ENCODE results near the gene ASS1. TPM values are rescaled to one million over a fixed set of nuclear protein-coding genes. Genes with fewer than 3 reads are reported as not detected.

Gene ASS1
- polyA plus RNA-seq, 2 of the 4 experiments (the other 2 are of a cell fraction), result 11.3 to 32.5 TPM

GRCh38 chr9:130486103-130486502 lies 41.3 kb downstream of the ASS1 start:
- POLR2A ChIA-PET, result no interaction called here
- ATAC-seq (no peak), DNase-seq (ENCODE audit: low read depth in 1 of 2, low spot score in 1 of 2) (no peak), FAIRE-seq (no peak)
- TF ChIP-seq CEBPB (IDR thresholded peaks at IDR 0.05), result no peak
- peak; percentile 26 for TF ChIP-seq MAFK (IDR thresholded peaks at IDR 0.05; ENCODE audit: partially characterized antibody)
- H3K4me3 ChIP-seq, result no peak overlapping the region
- no peaks in the 10 kb centered on the region for H3K4me1 ChIP-seq
- no peak overlapping the region for H3K27ac ChIP-seq
- H3K9me3 ChIP-seq, result no peaks in the 10 kb centered on the region
- WGBS (ENCODE audit: missing lambda C conversion rate), result 78% methylated on average over 6 of the region's 6 CpGs
- CTCF ChIA-PET, result interaction anchor here (1.8 to 2.5 kb wide), 3 partner anchors 8 to 196 kb away, joined by 6 to 8 read pairs (median 8); no protein-coding TSS in a partner anchor
- no peak overlapping the region for H3K4me2 ChIP-seq

- no peak overlapping the region for H3K27ac ChIP-seq
- no peak overlapping the region for H3K4me2 ChIP-seq
- FAIRE-seq (no peak), ATAC-seq (no peak), DNase-seq (ENCODE audit: low read depth in 1 of 2, low spot score in 1 of 2) (no peak)
- no peaks in the 10 kb centered on the region for H3K9me3 ChIP-seq
- CTCF ChIA-PET, result interaction anchor here (0.6 to 2.5 kb wide), 7 partner anchors 10 to 658 kb away, joined by 3 to 8 read pairs (median 4); no protein-coding TSS in a partner anchor
- TF ChIP-seq TP53 (CRISPR knock-in tag; IDR thresholded peaks at IDR 0.05) (no peak), CHD4 (IDR thresholded peaks at IDR 0.05; ENCODE audit: borderline replicate concordance) (no peak), KDM5A (IDR thresholded peaks at IDR 0.05) (no peak), MYC (IDR thresholded peaks at IDR 0.05; ENCODE audit: borderline replicate concordance, low read length) (no peak), EP300 (IDR thresholded peaks at IDR 0.05) (no peak), ZFP36 (IDR thresholded peaks at IDR 0.05; ENCODE audit: borderline replicate concordance, partially characterized antibody) (no peak), SREBF2 (IDR thresholded peaks at IDR 0.05) (no peak), HEYL (CRISPR knock-in tag; IDR thresholded peaks at IDR 0.05) (no peak), FOXS1 (CRISPR knock-in tag; IDR thresholded peaks at IDR 0.05) (no peak), EHF (CRISPR knock-in tag; IDR thresholded peaks at IDR 0.05) (no peak), CBX2 (IDR thresholded peaks at IDR 0.05; ENCODE audit: borderline replicate concordance, low read depth) (no peak), RNF2 (IDR thresholded peaks at IDR 0.05; ENCODE audit: borderline replicate concordance, low read depth) (no peak)
- no peak overlapping the region for H3K4me3 ChIP-seq
- POLR2A ChIA-PET, result no interaction called here
- H3K4me1 ChIP-seq, result no peaks in the 10 kb centered on the region
- 74% methylated on average over 6 of the region's 6 CpGs for WGBS (ENCODE audit: missing lambda C conversion rate)
Observed at GRCh38 chr9:130487500-130487899, 42.7 kb downstream of the ASS1 start.

- no peak for TF ChIP-seq ATOH8 (CRISPR knock-in tag; IDR thresholded peaks at IDR 0.05; ENCODE audit: low read depth)
- TF ChIP-seq POLR2AphosphoS2 (conservative IDR thresholded peaks at IDR 0.05; ENCODE audit: low read length), result no peak
- TF ChIP-seq HOXA7 (CRISPR knock-in tag; IDR thresholded peaks at IDR 0.05), result no peak
- TF ChIP-seq ESRRA (IDR thresholded peaks at IDR 0.05; ENCODE audit: borderline replicate concordance, low read length), result no peak
- no peak for TF ChIP-seq GATA3 (IDR thresholded peaks at IDR 0.05; ENCODE audit: borderline replicate concordance)
- CTCF ChIA-PET, result interaction anchor here (1.1 to 1.7 kb wide), 3 partner anchors 11 to 195 kb away, joined by 3 to 6 read pairs (median 4); no protein-coding TSS in a partner anchor
- no peak overlapping the region for H3K4me3 ChIP-seq
- 78% methylated on average over 18 of the region's 18 CpGs for whole genome bisulfite sequencing (ENCODE audit: missing lambda C conversion rate)
- ATAC-seq (no peak), DNase-seq (ENCODE audit: low read depth in 1 of 2, low spot score in 1 of 2) (no peak), FAIRE-seq (no peak)
- POLR2A ChIA-PET, result no interaction called here
- no peaks in the 10 kb centered on the region for H3K9me3 ChIP-seq
- no peak overlapping the region for H3K27ac ChIP-seq
- no peaks in the 10 kb centered on the region for H3K4me1 ChIP-seq
- no peak overlapping the region for H3K4me2 ChIP-seq
Observed at GRCh38 chr9:130488621-130489330, 44.0 kb downstream of the ASS1 start.

- POLR2A ChIA-PET, result no interaction called here
- Histone ChIP-seq H3K4me3 (no peak overlapping the region), H3K9me3 (peaks cover 13% of the 10 kb centered on the region), H3K4me1 (no peaks in the 10 kb centered on the region), H3K4me2 (no peak overlapping the region), H3K27ac (no peak overlapping the region)
- CTCF ChIA-PET, result interaction anchor here (0.6 to 1.2 kb wide), 3 partner anchors 30 to 193 kb away, joined by 3 read pairs; no protein-coding TSS in a partner anchor
- WGBS (ENCODE audit: missing lambda C conversion rate), result 92% methylated on average over 16 of the region's 19 CpGs
- ATAC-seq (no peak), FAIRE-seq (no peak), DNase-seq (ENCODE audit: low read depth in 1 of 2, low spot score in 1 of 2) (no peak)
- no peak for TF ChIP-seq RAD21 (conservative IDR thresholded peaks at IDR 0.05 in 1 of 2, IDR thresholded peaks at IDR 0.05 in 1 of 2)
- TF ChIP-seq FOSL2 (IDR thresholded peaks at IDR 0.05), result no peak
- no peak for TF ChIP-seq FOSL2 (CRISPR knock-in tag; IDR thresholded peaks at IDR 0.05)
- TF ChIP-seq RCOR1 (IDR thresholded peaks at IDR 0.05; ENCODE audit: low read depth, low read length), result no peak
- no peak for TF ChIP-seq ESRRA (IDR thresholded peaks at IDR 0.05; ENCODE audit: borderline replicate concordance, low read length)
- TF ChIP-seq ZNF302 (CRISPR knock-in tag; IDR thresholded peaks at IDR 0.05), result no peak
- no peak for TF ChIP-seq EHF (CRISPR knock-in tag; IDR thresholded peaks at IDR 0.05)
- TF ChIP-seq HMGXB4 (CRISPR knock-in tag; IDR thresholded peaks at IDR 0.05; ENCODE audit: borderline replicate concordance), result no peak
- no peak for TF ChIP-seq ATOH8 (CRISPR knock-in tag; IDR thresholded peaks at IDR 0.05; ENCODE audit: low read depth)
- TF ChIP-seq BCL3 (IDR thresholded peaks at IDR 0.05), result no peak
- TF ChIP-seq SREBF2 (IDR thresholded peaks at IDR 0.05), result no peak
- no peak for TF ChIP-seq HDAC2 (IDR thresholded peaks at IDR 0.05)
Observed at GRCh38 chr9:130490981-130491380, 46.2 kb downstream of the ASS1 start.

Measured in A549 (cell line).